ENCODE data around the gene PDE4B.

DNA sequence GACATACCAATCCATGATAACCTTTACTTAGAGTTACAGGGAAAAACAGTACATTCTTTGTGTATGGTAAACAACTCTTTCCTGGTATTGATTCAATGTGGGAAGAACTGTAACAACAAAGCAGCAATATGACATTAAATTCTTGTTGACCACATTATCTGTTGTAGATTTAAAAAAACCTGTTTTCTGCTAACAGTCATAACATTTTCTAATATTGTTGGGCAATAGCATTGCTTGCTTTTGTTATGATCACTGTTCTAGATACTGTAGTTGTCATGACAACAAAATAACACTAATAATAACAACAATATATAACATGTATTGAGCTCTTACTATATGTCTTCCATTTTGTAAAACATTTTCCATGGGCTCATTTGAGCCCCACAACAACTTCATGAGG, 54.2 kb downstream of the PDE4B start:
- TF ChIP-seq POLR2A (IDR thresholded peaks at IDR 0.05): no peak
- TF ChIP-seq, protein P1, sequence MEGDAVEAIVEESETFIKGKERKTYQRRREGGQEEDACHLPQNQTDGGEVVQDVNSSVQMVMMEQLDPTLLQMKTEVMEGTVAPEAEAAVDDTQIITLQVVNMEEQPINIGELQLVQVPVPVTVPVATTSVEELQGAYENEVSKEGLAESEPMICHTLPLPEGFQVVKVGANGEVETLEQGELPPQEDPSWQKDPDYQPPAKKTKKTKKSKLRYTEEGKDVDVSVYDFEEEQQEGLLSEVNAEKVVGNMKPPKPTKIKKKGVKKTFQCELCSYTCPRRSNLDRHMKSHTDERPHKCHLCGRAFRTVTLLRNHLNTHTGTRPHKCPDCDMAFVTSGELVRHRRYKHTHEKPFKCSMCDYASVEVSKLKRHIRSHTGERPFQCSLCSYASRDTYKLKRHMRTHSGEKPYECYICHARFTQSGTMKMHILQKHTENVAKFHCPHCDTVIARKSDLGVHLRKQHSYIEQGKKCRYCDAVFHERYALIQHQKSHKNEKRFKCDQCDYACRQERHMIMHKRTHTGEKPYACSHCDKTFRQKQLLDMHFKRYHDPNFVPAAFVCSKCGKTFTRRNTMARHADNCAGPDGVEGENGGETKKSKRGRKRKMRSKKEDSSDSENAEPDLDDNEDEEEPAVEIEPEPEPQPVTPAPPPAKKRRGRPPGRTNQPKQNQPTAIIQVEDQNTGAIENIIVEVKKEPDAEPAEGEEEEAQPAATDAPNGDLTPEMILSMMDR (IDR thresholded peaks at IDR 0.05): no peak

Data from body of pancreas (tissue), 4 donors.